ENCODE data around the gene SCGB3A1. TPM values are rescaled to one million over a fixed set of nuclear protein-coding genes. Genes with fewer than 3 reads are reported as not detected.

Gene SCGB3A1
- total RNA-seq, 4 donors from 2014 or later, result not detected

DNA sequence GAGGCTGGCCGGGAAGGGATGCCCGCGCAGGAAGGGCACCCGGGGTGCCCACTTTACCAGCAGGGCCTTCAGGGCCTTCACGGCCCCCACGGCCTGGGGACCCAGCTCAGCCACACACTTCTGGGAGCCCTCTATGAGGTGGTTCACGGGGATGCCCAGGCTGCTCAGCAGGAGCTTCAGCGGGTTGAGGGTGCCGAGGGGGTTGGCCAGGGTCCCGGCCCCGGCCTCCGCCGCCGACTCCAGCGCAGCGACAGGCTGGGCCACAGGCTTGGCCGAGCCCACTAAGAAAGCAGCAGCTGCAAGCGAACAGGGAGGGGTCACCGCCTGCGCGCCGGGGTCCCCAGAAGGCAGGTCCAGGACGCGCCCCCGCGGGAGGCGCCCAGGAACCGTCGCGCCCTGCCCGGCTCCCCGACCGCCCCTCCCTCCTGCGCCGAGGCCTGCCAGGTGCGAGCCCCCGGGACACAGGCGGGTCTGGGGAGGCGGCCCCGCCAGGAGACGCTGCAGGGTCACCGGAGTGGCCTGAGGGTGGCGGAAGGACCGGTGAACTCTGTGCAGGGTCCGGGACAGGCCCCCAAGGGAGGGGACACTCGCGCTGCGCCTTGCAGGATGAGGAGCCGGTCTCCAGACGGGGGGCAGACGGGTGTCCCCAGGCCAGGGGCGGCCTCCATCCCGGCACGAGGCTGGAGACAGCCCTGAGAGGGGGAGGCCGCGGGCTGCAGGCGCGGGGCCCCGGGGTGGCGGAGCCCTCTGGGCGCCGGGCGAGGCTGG lies 572 bp downstream of the SCGB3A1 start:
- DNase-seq (no peak), ATAC-seq (no peak)
- no peak overlapping the region for H3K27ac ChIP-seq
- intact Hi-C loops (cut with DNase I; ENCODE audit: low total_unique reads), result no loop called here
- TF ChIP-seq POLR2A (IDR thresholded peaks at IDR 0.05) (no peak), CTCF (IDR thresholded peaks at IDR 0.05 in 4 of 5, conservative IDR thresholded peaks at IDR 0.05 in 1 of 5) (no peak)
- peaks cover 14 to 35% (median 26%) of the 10 kb centered on the region in 3 donors for H3K27me3 ChIP-seq
- in situ Hi-C loops (cut with MboI; ENCODE audit: low sequenced_read_pairs in 4 of 4), result no loop called here
- H3K36me3 ChIP-seq, result no peaks in the 10 kb centered on the region
- H3K9me3 ChIP-seq, result no peaks in the 10 kb centered on the region
- H3K4me1 ChIP-seq, result no peaks in the 10 kb centered on the region
- peak overlapping the region; percentile 17 to 29 (median 24) for H3K4me3 ChIP-seq

GRCh38 chr5:180589771-180590542 lies 1.3 kb downstream of the SCGB3A1 start:
- H3K4me3 ChIP-seq, result peak overlapping the region; percentile 17 to 29 (median 24)
- H3K27ac ChIP-seq, result no peak overlapping the region
- H3K9me3 ChIP-seq, result no peaks in the 10 kb centered on the region
- DNase-seq (no peak), ATAC-seq (no peak)
- H3K36me3 ChIP-seq, result no peaks in the 10 kb centered on the region
- peaks cover 14 to 35% (median 26%) of the 10 kb centered on the region in 3 donors for H3K27me3 ChIP-seq
- in situ Hi-C loops (cut with MboI; ENCODE audit: low sequenced_read_pairs in 4 of 4), result no loop called here
- TF ChIP-seq CTCF (IDR thresholded peaks at IDR 0.05 in 4 of 5, conservative IDR thresholded peaks at IDR 0.05 in 1 of 5), result no peak
- TF ChIP-seq POLR2A (IDR thresholded peaks at IDR 0.05), result no peak
- intact Hi-C loops (cut with DNase I; ENCODE audit: low total_unique reads), result no loop called here
- H3K4me1 ChIP-seq, result no peaks in the 10 kb centered on the region

- in situ Hi-C loops (cut with MboI; ENCODE audit: low sequenced_read_pairs in 4 of 4), result no loop called here
- ATAC-seq (no peak), DNase-seq (no peak)
- no peak overlapping the region for H3K27ac ChIP-seq
- intact Hi-C loops (cut with DNase I; ENCODE audit: low total_unique reads), result no loop called here
- H3K4me1 ChIP-seq, result no peaks in the 10 kb centered on the region
- H3K36me3 ChIP-seq, result no peaks in the 10 kb centered on the region
- peaks cover 14 to 28% (median 24%) of the 10 kb centered on the region in 3 donors for H3K27me3 ChIP-seq
- TF ChIP-seq POLR2A (IDR thresholded peaks at IDR 0.05) (no peak), CTCF (IDR thresholded peaks at IDR 0.05 in 4 of 5, conservative IDR thresholded peaks at IDR 0.05 in 1 of 5) (no peak)
- H3K4me3 ChIP-seq, result no peak overlapping the region
- no peaks in the 10 kb centered on the region for H3K9me3 ChIP-seq
Measured at GRCh38 chr5:180586870-180587269, 4.4 kb downstream of the SCGB3A1 start.

DNA sequence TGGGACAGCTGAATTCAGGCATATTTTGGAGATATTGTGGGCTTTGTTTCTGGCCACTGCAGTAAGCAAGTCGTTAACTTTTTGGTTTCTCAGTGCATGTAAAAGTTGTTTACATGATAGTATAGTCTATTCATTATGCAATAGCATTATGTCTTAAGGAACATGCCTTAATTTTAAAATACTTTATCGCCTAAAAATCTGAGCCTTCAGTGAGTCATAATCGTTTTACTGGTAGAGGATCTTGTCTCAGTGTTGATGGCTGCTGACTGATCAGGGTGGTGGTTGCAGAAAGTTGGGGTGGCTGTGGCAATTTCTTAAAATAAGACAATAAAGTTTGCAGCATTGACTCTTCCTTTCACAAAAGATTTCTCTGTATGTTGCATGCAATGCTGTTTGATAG lies 5.1 kb downstream of the SCGB3A1 start:
- in situ Hi-C loops (cut with MboI; ENCODE audit: low sequenced_read_pairs in 4 of 4), result no loop called here

More for the DNA sequence above, 5.1 kb downstream of the SCGB3A1 start:
- DNase-seq (no peak), ATAC-seq (no peak)
- Histone ChIP-seq H3K27ac (no peak overlapping the region), H3K4me1 (no peaks in the 10 kb centered on the region), H3K27me3 (peaks cover 14 to 22% (median 19%) of the 10 kb centered on the region in 3 donors), H3K36me3 (no peaks in the 10 kb centered on the region), H3K4me3 (no peak overlapping the region), H3K9me3 (no peaks in the 10 kb centered on the region)
- TF ChIP-seq CTCF (IDR thresholded peaks at IDR 0.05 in 4 of 5, conservative IDR thresholded peaks at IDR 0.05 in 1 of 5), result no peak
- TF ChIP-seq POLR2A (IDR thresholded peaks at IDR 0.05), result no peak
- intact Hi-C loops (cut with DNase I; ENCODE audit: low total_unique reads), result no loop called here
